K562 treated with DMSO at 1 percent for 24 hours (cell line): ENCODE results near the gene SPACA5. TPM values are rescaled to one million over a fixed set of nuclear protein-coding genes. Genes with fewer than 3 reads are reported as not detected.

Experiments used
- total RNA-seq: library from RNA; unstranded; fragments of 300-600 nt; gene quantifications from 2 replicates; pipeline ENCODE4 v1.2.3, GENCODE V29; 2022; ENCODE audit warnings: low read depth; ENCODE audit not compliant: insufficient read depth

Gene SPACA5
- not detected in 2 replicates for total RNA-seq

GRCh38 chrX:48006688-48007087 lies at the start of gene SPACA5:
Gene SPACA5, plus strand, starts transcription at chrX:48006988. Its CDS starts 815 bp downstream, at chrX:48007803.

GRCh38 chrX:48003758-48004457 lies 2.9 kb upstream of the SPACA5 start, which contains the start of gene ZNF182:
Gene ZNF182, minus strand, starts transcription at chrX:48003989. Its CDS starts 1,380 bp downstream, at chrX:48002609.

Other genes with a start within 250 kb of the SPACA5 start
- 1.3 and 4.1 TPM in 2 replicates for gene ZNF81, start 170.1 kb upstream of the SPACA5 start, total RNA-seq
- gene ZNF182, start 3.0 kb upstream of the SPACA5 start, total RNA-seq: 2.5 and 2.7 TPM in 2 replicates
- gene ZNF630, start 64.7 kb downstream of the SPACA5 start, total RNA-seq: 0.44 TPM in 1 of 2 replicates, not detected in the other
- gene SPACA5B, start 123.6 kb downstream of the SPACA5 start, total RNA-seq: not detected in 2 replicates
- gene SSX5, start 189.8 kb downstream of the SPACA5 start, total RNA-seq: 0.76 and 1.1 TPM in 2 replicates
- gene SSX1, start 248.4 kb downstream of the SPACA5 start, total RNA-seq: 80.4 and 98.9 TPM in 2 replicates